ENCODE results near the gene CNOT6L.

Gene CNOT6L

GRCh38 chr4:77833126-77833724 lies 14.1 kb upstream of the CNOT6L start:
- no peak for DNase-seq (ENCODE audit: extremely low read depth, insufficient read length)
- Histone ChIP-seq H3K4me3 (replicated peaks; ENCODE audit: low read depth, low read length) (no peak overlapping the region), H3K36me3 (ENCODE audit: control insufficient read depth, insufficient read depth, low read length) (no peaks in the 10 kb centered on the region), H3K27me3 (replicated peaks; ENCODE audit: control insufficient read depth, insufficient read depth, low read length) (no peaks in the 10 kb centered on the region)
- no peak for TF ChIP-seq CTCF (IDR thresholded peaks at IDR 0.05; ENCODE audit: insufficient read depth, low read length, poor library complexity, severe bottlenecking)

- Histone ChIP-seq H3K4me3 (replicated peaks; ENCODE audit: low read depth, low read length) (no peak overlapping the region), H3K36me3 (ENCODE audit: control insufficient read depth, insufficient read depth, low read length) (no peaks in the 10 kb centered on the region), H3K27me3 (replicated peaks; ENCODE audit: control insufficient read depth, insufficient read depth, low read length) (no peaks in the 10 kb centered on the region)
- no peak for TF ChIP-seq CTCF (IDR thresholded peaks at IDR 0.05; ENCODE audit: insufficient read depth, low read length, poor library complexity, severe bottlenecking)
- no peak for DNase-seq (ENCODE audit: extremely low read depth, insufficient read length)
These were observed 8.2 kb upstream of the CNOT6L start for GRCh38 chr4:77827343-77827742.

GRCh38 chr4:77826275-77826674 lies 7.1 kb upstream of the CNOT6L start:
- no peak overlapping the region for H3K4me3 ChIP-seq (replicated peaks; ENCODE audit: low read depth, low read length)
- H3K27me3 ChIP-seq (replicated peaks; ENCODE audit: control insufficient read depth, insufficient read depth, low read length): no peaks in the 10 kb centered on the region
- TF ChIP-seq CTCF (IDR thresholded peaks at IDR 0.05; ENCODE audit: insufficient read depth, low read length, poor library complexity, severe bottlenecking): no peak
- DNase-seq (ENCODE audit: extremely low read depth, insufficient read length): no peak
- H3K36me3 ChIP-seq (ENCODE audit: control insufficient read depth, insufficient read depth, low read length): no peaks in the 10 kb centered on the region

GRCh38 chr4:77821775-77822174 lies 2.6 kb upstream of the CNOT6L start:
- Histone ChIP-seq H3K4me3 (replicated peaks; ENCODE audit: low read depth, low read length) (no peak overlapping the region), H3K27me3 (replicated peaks; ENCODE audit: control insufficient read depth, insufficient read depth, low read length) (no peaks in the 10 kb centered on the region), H3K36me3 (ENCODE audit: control insufficient read depth, insufficient read depth, low read length) (no peaks in the 10 kb centered on the region)
- DNase-seq (ENCODE audit: extremely low read depth, insufficient read length): no peak
- TF ChIP-seq CTCF (IDR thresholded peaks at IDR 0.05; ENCODE audit: insufficient read depth, low read length, poor library complexity, severe bottlenecking): no peak

- Histone ChIP-seq H3K36me3 (ENCODE audit: control insufficient read depth, insufficient read depth, low read length) (no peaks in the 10 kb centered on the region), H3K4me3 (replicated peaks; ENCODE audit: low read depth, low read length) (peak overlapping the region; percentile 97), H3K27me3 (replicated peaks; ENCODE audit: control insufficient read depth, insufficient read depth, low read length) (no peaks in the 10 kb centered on the region)
- DNase-seq (ENCODE audit: extremely low read depth, insufficient read length): no peak
- no peak for TF ChIP-seq CTCF (IDR thresholded peaks at IDR 0.05; ENCODE audit: insufficient read depth, low read length, poor library complexity, severe bottlenecking)
These were observed 1.7 kb upstream of the CNOT6L start for GRCh38 chr4:77820649-77821561.

Measured in GM06990 (cell line).